GM21447 (cell line): ENCODE measurements around the gene ETV5.
"Not testable (repeated sequence)": the region's sequence is repeated elsewhere in the genome, so short reads cannot be mapped to it uniquely, and the experiment has no call there.

ENCODE experiments used
- ATAC-seq: cut with Tn5 transposase; IDR thresholded peaks from one replicate; pipeline ENCODE4 v1.9.1; 2021; ENCODE audit not compliant: unreplicated experiment

The ETV5 gene

GRCh38 chr3:186025993-186026392 is 82.9 kb downstream of the ETV5 start:
- not testable (repeated sequence) for ATAC-seq

GRCh38 chr3:186025161-186025560 is 83.7 kb downstream of the ETV5 start:
- ATAC-seq: no peak

DNA sequence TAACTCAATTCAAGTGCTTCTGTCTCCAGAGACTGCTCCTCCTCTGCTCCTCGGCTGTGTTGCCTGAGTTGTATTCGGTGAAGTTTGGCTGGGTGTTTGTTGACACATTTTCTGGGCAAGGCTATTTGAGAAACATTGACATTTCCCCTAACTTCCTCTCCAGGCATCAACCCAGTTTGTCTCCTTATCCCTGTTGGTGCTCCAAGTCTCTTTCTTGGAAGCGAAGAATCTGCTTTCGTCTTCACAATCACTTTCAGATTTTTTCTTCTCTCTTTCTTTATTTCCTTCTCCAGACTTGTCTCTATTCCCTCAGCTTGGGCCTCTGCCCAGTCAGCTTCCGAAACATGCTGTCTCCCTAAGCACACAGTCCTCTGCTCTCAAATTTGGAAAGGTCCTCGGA is 84.7 kb downstream of the ETV5 start:
- no peak for ATAC-seq

- no peak for ATAC-seq
Observed at GRCh38 chr3:186022931-186023330, 86.0 kb downstream of the ETV5 start.

- ATAC-seq: no peak
Observed at GRCh38 chr3:186021673-186022362, 87.1 kb downstream of the ETV5 start.

- ATAC-seq: not testable (repeated sequence)
Observed at GRCh38 chr3:186021250-186021649, 87.6 kb downstream of the ETV5 start.

GRCh38 chr3:186019288-186019687 is 89.6 kb downstream of the ETV5 start:
- ATAC-seq: not testable (repeated sequence)

DNA sequence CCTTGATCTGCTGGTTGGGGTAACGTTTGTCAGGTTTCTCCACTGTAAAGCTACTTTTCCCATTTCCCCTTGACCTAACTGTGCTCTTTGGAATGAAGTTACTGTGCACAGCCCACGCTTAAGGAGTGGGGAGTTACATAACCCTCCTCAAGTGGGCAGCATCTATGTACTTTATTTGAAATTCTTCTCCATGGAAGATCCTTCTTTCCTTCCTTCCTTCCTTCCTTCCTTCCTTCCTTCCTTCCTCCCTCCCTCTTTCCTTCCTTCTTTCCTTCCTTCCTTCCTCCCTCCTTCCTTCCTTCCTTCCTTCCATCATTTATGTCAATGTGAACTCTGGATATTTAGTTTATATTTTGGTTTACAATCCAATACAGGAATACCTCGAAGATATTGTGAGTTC is 94.0 kb downstream of the ETV5 start:
- ATAC-seq: no peak

GRCh38 chr3:186013312-186013711 is 95.6 kb downstream of the ETV5 start:
- ATAC-seq: no peak

DNA sequence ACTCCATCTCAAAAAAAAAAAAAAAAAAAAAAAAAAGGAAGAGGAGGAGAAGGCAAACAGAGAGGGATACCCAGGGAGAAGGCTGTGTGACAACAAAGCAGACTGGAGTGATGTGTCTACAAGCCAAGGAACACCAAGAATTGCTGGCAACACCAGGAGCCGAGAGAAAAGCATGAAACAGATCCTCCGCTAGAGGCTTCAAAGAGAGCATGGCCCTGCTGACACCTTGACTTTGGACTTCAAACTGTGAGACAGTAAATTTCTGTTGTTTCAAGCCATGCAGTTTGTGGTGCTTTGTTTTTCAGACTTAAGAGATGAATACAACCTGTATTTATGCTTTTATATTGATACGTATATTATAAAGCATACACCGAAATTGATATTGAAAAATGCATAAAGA is 96.8 kb downstream of the ETV5 start:
- ATAC-seq: no peak

GRCh38 chr3:186004671-186005070 is 104.2 kb downstream of the ETV5 start:
- ATAC-seq: no peak

- ATAC-seq: no peak
Observed at GRCh38 chr3:186004209-186004608, 104.7 kb downstream of the ETV5 start.

DNA sequence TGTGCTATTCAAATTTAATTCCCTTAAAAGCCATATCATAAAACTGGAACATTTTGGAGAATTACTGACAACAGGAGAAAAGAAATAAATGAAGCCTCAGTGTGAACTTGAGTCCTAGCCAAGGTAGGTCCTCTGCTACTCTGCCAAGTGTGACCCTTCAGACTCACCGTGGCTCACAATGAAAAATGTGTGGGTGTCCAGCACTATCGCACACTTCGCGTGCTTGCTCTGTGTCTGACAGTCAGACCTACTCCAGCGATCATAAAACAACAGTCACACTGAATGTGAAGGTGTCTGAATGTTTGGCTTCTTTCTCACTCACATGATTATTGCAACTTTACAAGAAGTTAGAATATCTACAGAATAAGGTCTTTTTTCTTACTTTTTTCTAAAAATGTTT is 105.3 kb downstream of the ETV5 start:
- ATAC-seq: no peak

DNA sequence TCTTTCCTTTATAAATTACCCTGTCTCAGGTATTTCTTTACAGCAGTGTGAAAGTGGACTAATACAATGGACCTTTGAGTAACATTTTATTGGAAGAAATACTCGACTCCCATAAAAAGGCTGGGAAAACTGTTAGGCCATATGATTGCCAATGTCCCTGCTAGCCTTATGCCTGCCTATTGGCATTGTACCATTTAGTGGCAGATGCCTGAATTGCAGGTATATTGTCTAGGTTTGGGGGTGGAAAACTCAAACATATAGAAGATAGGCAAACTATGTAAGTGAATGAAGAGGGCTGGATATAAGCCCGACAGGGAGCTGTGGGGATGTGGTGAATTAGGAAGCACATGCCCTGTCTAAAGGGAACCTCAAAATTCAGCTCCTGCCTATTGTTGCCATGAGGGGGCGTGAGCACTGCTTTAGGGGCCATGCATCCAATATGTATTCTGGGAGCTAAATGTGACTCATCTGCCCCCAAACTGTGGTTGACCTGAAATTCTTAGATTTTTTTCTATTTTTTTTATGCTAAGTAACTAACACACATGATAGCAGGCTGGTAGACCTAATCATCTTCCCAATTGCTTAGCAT is 105.9 kb downstream of the ETV5 start:
- ATAC-seq: no peak

- ATAC-seq: no peak
Observed at GRCh38 chr3:186001842-186002241, 107.0 kb downstream of the ETV5 start.

DNA sequence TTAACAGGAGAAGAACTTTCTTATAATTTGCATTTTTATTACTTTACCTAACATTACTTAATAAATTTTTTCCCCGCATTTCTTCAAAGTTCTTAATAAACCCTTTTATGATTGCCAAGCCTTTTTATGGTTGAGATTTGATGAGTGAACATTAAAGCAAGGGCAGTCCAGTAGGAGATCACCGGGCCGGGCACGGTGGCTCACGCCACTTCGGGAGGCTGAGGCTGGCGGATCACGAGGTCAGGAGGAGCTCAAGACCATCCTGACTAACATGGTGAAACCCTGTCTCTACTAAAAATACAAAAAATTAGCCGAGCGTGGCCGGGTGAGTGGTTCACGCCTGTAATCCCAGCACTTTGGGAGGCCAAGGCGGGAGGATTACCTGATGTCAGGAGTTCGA is 109.7 kb downstream of the ETV5 start:
- no peak for ATAC-seq

DNA sequence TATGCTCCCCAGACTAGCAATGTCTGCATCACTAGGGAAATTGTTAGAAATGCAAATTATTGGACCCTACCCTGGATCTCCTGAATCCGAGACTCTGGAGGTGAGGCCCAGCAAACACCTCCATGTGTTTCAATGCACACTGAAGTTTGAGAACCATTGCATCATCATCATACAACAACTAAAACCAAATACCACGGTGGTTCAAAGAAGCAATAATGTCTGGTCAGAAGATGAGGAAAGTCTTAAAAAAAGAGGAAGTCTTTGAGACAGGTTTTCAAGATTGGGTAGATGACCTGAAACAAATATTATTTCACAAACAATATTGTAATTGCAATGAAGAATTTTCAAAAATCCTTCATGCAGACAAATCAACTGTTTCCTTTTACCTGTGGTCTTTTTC is 110.8 kb downstream of the ETV5 start:
- no peak for ATAC-seq

- ATAC-seq: no peak
Observed at GRCh38 chr3:185997130-185997529, 111.8 kb downstream of the ETV5 start.
